ENCODE data around the gene NDUFS4.
"Not testable (repeated sequence)": the region's sequence is repeated elsewhere in the genome, so short reads cannot be mapped to it uniquely, and the experiment has no call there.

The NDUFS4 gene

GRCh38 chr5:53671447-53671846 lies 111.0 kb downstream of the NDUFS4 start:
- DNase-seq = no peak

GRCh38 chr5:53674121-53674520 lies 113.7 kb downstream of the NDUFS4 start:
- DNase-seq = no peak

- DNase-seq = no peak
Measured at GRCh38 chr5:53677632-53678031, 117.2 kb downstream of the NDUFS4 start.

- DNase-seq = no peak
Measured at GRCh38 chr5:53678981-53679660, 118.7 kb downstream of the NDUFS4 start.

- DNase-seq = no peak
Measured at GRCh38 chr5:53681079-53681478, 120.6 kb downstream of the NDUFS4 start.

GRCh38 chr5:53691014-53691413 lies 130.6 kb downstream of the NDUFS4 start:
- DNase-seq = no peak

GRCh38 chr5:53694520-53695022 lies 134.1 kb downstream of the NDUFS4 start:
- no peak for DNase-seq

- not testable (repeated sequence) for DNase-seq
Measured at GRCh38 chr5:53710405-53710804, 150.0 kb downstream of the NDUFS4 start.

GRCh38 chr5:53712327-53712726 lies 151.9 kb downstream of the NDUFS4 start:
- no peak for DNase-seq

GRCh38 chr5:53713978-53714666 lies 153.7 kb downstream of the NDUFS4 start:
- DNase-seq = no peak

GRCh38 chr5:53714667-53715010 lies 154.2 kb downstream of the NDUFS4 start:
- no peak for DNase-seq

- no peak for DNase-seq
Measured at GRCh38 chr5:53726121-53726520, 165.7 kb downstream of the NDUFS4 start.

- DNase-seq = no peak
Measured at GRCh38 chr5:53730943-53731342, 170.5 kb downstream of the NDUFS4 start.

All from C1 segment of cervical spinal cord (tissue), 14 donors.